ENCODE results near the gene PTPRE.
"Not testable (repeated sequence)": the region's sequence is repeated elsewhere in the genome, so short reads cannot be mapped to it uniquely, and the experiment has no call there.

Gene PTPRE

GRCh38 chr10:128081222-128081621 is 174.3 kb downstream of the PTPRE start:
- no peak for DNase-seq

GRCh38 chr10:128081720-128082119 is 174.8 kb downstream of the PTPRE start:
- DNase-seq: no peak

DNA sequence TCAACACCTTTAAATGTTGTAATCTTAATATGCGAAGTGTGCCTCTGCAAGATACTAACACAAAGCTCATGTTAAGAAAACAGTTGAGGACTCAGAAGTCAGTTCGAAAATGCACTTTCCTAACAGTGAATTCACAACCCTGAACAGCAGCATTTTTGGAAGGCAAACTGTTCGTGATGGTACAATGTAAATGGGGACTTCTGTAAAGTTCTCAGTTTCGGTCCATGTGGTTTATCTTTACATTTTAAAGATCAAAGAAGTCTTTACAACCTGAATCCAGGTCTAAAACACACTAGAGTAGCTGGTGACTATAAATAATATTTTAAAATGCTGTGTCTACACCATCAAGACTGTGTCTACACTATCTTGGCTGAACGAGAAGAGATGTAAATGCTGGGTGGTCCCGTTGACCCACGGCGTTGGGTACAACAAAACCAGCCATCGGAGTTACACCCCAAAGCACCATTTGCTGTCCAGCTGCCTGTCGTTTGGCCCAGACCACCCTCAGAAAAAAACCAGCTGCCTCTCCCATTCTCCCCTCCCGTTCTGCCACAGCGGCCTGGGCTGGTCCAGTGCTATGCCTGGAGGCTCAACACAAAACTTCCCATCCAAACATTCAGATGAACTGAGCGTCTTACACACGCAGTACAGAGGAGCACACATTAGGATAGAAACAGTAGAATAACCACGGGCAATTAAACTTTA is 176.4 kb downstream of the PTPRE start:
- DNase-seq: no peak

DNA sequence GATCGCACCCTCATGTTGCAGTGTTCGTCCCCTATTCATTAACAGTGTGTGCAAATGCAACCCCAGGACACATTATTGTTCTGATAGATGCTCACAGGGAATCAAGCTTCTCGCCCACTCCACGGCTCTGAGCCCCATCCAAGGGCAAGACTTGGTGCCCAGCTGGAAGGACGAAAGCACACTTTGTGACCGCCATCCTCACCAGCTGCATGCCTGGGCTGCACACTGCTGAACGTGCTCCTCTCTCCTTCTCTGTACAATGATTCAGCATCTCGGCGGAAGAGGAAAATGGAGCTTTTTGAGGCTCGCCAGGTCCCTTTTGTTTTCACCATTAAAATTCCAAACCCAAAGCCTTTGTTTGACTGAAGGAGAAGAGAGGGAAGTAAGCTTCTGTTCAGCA is 177.5 kb downstream of the PTPRE start:
- DNase-seq: no peak

DNA sequence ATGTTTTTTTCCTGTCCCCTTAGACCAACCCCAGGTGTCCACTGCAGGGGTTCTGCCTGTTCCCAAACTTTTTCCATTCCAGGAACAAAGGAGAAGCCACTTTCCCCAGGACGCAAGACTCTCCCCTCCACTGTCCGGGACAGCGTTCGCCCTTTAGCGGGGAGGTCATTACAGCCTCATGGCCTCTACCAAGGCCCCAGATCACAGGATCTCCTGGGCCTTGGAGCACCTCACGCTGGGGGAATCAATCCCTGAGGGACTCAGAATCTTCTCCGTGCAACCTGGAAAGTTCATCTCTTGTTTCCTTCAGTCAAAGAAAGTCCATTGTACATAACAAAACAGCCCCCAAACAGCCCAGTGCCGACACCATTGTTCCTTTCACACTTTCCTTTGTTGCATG is 178.1 kb downstream of the PTPRE start:
- DNase-seq: no peak

DNA sequence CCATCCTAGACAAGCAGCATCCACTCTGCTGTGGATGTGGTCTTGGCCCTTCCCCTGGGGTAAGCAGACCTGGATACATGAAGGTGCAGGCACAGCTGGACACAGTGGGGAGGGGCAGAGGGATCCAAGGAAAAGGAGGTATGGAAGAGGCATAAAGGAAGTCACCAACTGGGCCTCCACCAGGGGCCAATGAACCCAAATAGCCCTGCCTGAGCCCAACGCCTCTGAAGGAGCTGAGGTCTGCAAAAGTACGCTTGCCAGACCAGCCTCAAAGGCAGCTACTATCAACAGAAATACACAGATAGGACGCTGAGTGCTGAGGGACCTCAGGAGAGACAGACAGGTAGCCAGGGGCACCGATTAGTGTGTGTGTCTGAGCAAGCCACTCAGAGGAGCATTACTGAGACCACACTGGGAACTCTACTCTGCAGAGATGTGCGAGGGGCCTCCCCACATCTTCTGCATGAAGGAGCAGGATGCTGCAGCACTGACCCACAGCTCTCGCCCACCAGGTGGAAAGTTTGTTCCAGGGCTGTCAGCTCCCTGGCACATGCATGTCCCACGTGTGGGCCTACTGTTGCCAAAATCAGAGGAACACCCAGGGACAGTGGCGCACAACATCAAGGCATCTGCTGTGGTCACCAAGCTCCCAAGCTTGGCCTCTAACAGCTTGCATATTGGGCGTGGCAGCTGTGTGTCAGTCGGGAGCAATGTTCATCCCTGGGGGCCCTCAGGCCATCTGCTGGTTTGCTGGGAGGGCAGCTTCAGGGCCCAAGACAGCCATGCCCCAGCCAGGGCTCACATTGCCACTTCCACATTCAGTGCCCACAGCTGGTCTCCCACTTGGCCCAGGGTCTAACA is 179.3 kb downstream of the PTPRE start:
- no peak for DNase-seq

DNA sequence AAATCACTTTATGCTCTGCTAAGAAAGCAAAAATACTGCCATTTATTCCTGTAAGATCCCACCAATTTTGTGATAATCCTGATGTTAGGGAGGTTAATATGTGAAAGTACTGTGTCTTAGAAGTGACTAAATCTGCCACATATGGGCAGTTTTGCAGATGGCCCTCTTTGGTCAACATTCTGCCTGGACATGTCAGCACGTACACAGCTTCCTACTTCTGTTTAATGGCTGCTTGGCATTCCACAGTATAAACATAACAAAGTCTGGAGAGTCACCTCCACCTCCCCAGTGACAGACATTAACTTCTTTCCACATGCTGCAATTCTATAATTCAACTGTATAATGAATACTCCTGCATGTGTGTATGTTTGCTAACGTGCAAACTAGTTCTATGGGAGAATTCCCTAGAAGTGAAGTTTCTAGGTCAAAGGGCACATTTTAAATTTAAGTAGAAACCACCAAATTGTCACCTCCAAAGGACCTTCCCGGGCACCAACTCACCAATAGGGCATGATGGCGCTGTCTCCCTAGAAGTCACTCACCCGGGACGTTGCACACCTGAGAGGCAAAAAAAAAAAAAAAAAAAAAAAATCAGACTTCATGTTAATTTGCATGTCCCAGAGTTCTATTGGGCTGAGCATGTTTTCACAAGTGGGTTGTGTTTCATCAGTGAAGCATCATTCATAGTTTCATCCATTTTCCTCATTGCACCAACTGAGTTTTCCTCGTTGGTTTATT is 180.4 kb downstream of the PTPRE start:
- no peak for DNase-seq

DNA sequence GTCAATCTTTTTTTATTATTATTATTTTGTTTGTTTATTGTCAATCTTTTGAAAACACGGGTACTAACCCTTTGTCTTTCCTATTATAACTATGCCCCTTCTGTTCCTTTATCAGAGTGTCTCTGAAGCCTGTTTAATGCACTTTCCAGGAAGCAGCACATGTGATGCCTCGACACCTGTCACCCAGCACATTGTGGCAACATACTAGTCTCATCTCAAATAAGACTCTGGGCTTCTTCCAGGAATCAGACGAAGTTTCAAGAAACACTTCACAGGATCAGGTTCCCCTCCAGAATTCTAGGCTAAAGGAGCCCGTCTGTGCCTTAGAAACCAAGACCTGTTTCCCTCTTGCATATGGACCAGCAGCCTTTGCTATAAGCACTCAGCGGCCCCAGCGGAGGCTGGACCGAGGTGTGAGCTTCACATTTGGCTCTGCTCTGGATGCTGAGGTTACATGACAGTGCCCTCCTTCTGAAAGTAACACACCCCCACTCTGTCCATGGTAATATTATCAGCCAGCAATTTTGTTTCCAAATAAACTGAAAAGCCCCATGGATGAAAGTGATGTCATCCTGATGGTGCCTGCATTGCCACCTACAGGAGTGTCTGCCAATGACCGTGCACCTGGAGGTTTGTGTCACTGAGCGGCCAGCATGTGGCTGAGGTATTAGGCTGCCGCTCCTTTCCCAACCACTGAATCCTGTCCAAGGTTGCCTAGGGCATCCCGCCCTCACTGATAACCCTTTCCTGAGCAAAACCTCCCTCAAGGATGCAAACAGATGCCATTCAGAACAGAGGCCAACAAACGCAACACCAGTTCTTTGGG is 181.2 kb downstream of the PTPRE start:
- DNase-seq: peak; percentile 31

- DNase-seq: no peak
Measured at GRCh38 chr10:128091636-128092210, 184.8 kb downstream of the PTPRE start.

DNA sequence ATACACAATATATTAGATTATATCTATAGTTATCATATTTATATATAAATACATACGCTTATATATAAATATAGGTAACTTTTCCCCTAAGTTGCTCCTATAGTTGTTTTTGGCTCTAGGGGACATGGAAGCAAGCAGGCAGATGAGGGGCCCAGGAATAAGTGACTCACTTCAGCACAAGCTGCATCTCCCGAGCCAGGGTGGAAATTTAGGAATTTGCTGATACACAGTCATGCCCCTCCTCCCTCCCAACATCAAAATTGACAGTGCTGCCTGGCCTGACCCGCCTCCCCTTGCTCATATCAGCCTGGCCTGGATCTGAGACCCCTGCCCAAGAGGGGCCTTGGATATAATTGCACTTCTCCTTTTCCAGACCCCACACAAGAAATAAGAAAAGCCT is 185.6 kb downstream of the PTPRE start:
- no peak for DNase-seq

GRCh38 chr10:128094596-128094995 is 187.7 kb downstream of the PTPRE start:
- DNase-seq: not testable (repeated sequence)

- DNase-seq: no peak
Measured at GRCh38 chr10:128095027-128095752, 188.3 kb downstream of the PTPRE start.

GRCh38 chr10:128095753-128096469 is 189.0 kb downstream of the PTPRE start:
- no peak for DNase-seq

GRCh38 chr10:128096486-128097199 is 189.7 kb downstream of the PTPRE start:
- no peak for DNase-seq

DNA sequence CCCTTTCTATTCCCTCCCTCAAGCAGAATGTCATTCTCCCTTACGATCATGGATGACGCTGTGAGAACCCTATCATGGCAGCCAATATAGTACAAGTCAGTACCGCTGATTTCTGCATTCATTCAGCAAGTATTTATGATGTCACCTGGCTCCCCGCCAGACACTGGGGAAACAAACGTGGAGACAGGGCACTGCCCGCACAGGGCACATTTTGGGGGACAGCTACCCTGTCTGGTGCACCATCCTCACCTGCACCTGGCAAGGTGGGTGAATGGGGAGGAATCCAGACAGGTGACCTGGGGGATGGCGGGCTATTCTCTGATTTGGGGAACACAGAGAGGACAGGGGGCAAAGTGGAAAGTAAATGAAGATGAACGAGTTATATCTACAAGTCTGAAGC is 190.9 kb downstream of the PTPRE start:
- DNase-seq: no peak

- DNase-seq: no peak
Measured at GRCh38 chr10:128098631-128099030, 191.7 kb downstream of the PTPRE start.

- no peak for DNase-seq
Measured at GRCh38 chr10:128099901-128100300, 193.0 kb downstream of the PTPRE start.

DNA sequence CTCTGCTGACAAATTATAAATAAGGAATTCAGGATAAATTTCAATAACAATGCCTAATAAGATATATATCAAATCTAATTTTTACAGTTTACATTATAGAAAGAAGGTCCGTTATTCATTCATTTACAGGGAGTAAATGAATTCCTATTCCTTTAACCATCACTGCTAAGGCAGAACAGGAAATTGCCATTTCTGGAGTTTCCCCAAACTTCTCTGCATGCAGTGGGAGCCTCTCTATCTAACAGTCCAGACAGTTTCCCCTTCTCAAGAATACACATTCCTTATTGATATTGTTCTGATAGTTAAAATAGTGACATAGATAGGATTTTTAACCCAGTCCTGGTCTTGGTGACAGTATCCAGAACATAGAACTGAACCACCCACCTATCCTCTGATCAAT is 195.0 kb downstream of the PTPRE start:
- DNase-seq: no peak

DNA sequence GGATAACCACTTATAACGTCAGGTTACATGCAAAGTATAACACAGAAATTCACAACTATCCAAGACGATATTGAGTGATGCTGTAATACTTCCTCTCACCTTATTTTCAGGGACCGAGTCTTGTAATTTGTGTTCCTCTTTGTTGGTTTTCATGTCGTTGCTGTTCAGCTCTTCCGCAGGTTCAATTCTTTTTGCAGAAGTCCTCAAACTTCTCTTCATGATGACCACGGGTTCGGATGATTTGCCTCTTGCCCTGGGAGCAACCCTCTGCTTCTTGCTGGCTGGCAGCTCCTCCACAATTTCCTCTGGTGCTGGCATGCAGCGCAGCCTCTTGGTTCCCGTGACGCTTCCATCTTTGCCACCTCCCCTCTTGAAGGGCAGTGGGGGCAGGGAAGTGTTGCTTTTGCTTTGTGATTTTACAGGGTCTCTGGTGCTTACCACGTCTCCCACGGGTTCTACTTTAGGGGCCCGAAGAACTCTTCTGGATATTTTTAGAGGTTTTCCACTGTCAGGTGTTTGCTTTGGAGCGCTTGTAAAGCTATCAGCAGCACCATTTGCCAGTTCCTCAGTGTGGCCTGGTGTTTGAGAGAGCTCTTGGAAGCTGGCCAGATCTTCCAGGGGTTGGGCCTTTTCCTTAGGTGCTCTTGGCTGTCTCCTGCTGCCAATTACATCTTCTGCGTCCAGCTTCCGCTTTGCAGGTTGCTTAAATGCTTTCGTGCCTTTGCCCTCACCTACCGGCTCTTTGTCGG is 195.8 kb downstream of the PTPRE start:
- DNase-seq: no peak
